ENCODE data around the gene SARM1.

- TF ChIP-seq EZH2phosphoT487 (IDR thresholded peaks at IDR 0.05; ENCODE audit: low read length) (no peak), EZH2 (optimal IDR thresholded peaks at IDR 0.05; ENCODE audit: low read depth, low read length) (no peak), CTCF (IDR thresholded peaks at IDR 0.05; ENCODE audit: low read length) (0 out of 2 replicates have a peak, but pooled peaks have one; percentile 8)
These were observed 24.7 kb upstream of the SARM1 start for GRCh38 chr17:28346746-28347246.
